GM12873 (cell line): Measurements from ENCODE around the gene CEBPB.

Source experiments
- CTCF ChIP-seq: IDR thresholded peaks from 2 replicates; pipeline ENCODE4 v1.5.1; 2012; ENCODE audit warnings: low read depth, mild to moderate bottlenecking, moderate library complexity, low read length, control low read depth; ENCODE audit not compliant: insufficient read depth; ENCODE audit errors: missing control alignments

CEBPB gene

GRCh38 chr20:50193199-50193835 lies 2.7 kb downstream of the CEBPB start:
- TF ChIP-seq CTCF: no peak

GRCh38 chr20:50193836-50194421 lies 3.3 kb downstream of the CEBPB start:
- no peak for TF ChIP-seq CTCF

GRCh38 chr20:50194422-50194830 lies 3.8 kb downstream of the CEBPB start:
- TF ChIP-seq CTCF: no peak

- no peak for TF ChIP-seq CTCF
Observed at GRCh38 chr20:50194831-50195523, 4.3 kb downstream of the CEBPB start.

- no peak for TF ChIP-seq CTCF
Observed at GRCh38 chr20:50195524-50196120, 5.0 kb downstream of the CEBPB start.

GRCh38 chr20:50196248-50196647 lies 5.6 kb downstream of the CEBPB start:
- no peak for TF ChIP-seq CTCF

- TF ChIP-seq CTCF: no peak
Observed at GRCh38 chr20:50196896-50197295, 6.3 kb downstream of the CEBPB start.
